ENCODE measurements around the gene CDC42BPA. TPM values are rescaled to one million over a fixed set of nuclear protein-coding genes. Genes with fewer than 3 reads are reported as not detected.
A peak's percentile ranks its signal among the peaks of the same experiment; 100 is the strongest.

The CDC42BPA gene
- total RNA-seq, 3 donors from 2014 or later: 39.8 to 54.7 (median 46.7) TPM

GRCh38 chr1:226983247-226983991 lies 334.9 kb downstream of the CDC42BPA start:
- no peak for TF ChIP-seq POLR2A (IDR thresholded peaks at IDR 0.05)
- no peak for TF ChIP-seq POLR2AphosphoS5 (IDR thresholded peaks at IDR 0.05)
- TF ChIP-seq CTCF (IDR thresholded peaks at IDR 0.05): no peak
- intact Hi-C loops (cut with DNase I; ENCODE audit: low total_unique reads): no loop called here
- Histone ChIP-seq H3K27me3 (no peaks in the 10 kb centered on the region), H3K9me3 (no peaks in the 10 kb centered on the region), H3K27ac (peak overlapping the region in 1 of 2 donors; percentile 55), H3K4me3 (no peak overlapping the region), H3K36me3 (no peaks in the 10 kb centered on the region), H3K4me1 (peaks cover 0 to 8% of the 10 kb centered on the region in 2 donors)
- DNase-seq (ENCODE audit: low spot score in 2 of 2): peak in 1 of 2 donors; percentile 11

GRCh38 chr1:226982451-226983177 lies 335.7 kb downstream of the CDC42BPA start:
- TF ChIP-seq CTCF (IDR thresholded peaks at IDR 0.05) (no peak), POLR2AphosphoS5 (IDR thresholded peaks at IDR 0.05) (no peak), POLR2A (IDR thresholded peaks at IDR 0.05) (no peak)
- DNase-seq (ENCODE audit: low spot score in 2 of 2): peak in 1 of 2 donors; percentile 15
- no peak overlapping the region for H3K4me3 ChIP-seq
- no peaks in the 10 kb centered on the region for H3K27me3 ChIP-seq
- H3K36me3 ChIP-seq: no peaks in the 10 kb centered on the region
- H3K4me1 ChIP-seq: peaks cover 0 to 2% of the 10 kb centered on the region in 2 donors
- intact Hi-C loops (cut with DNase I; ENCODE audit: low total_unique reads): no loop called here
- H3K27ac ChIP-seq: peak overlapping the region in 1 of 2 donors; percentile 55
- no peaks in the 10 kb centered on the region for H3K9me3 ChIP-seq

- H3K9me3 ChIP-seq: no peaks in the 10 kb centered on the region
- no peak overlapping the region for H3K4me3 ChIP-seq
- DNase-seq (ENCODE audit: low spot score in 2 of 2): no peak
- no peaks in the 10 kb centered on the region for H3K4me1 ChIP-seq
- H3K36me3 ChIP-seq: no peaks in the 10 kb centered on the region
- peak overlapping the region in 1 of 2 donors; percentile 2 for H3K27ac ChIP-seq
- H3K27me3 ChIP-seq: no peaks in the 10 kb centered on the region
- no peak for TF ChIP-seq CTCF (IDR thresholded peaks at IDR 0.05)
- TF ChIP-seq POLR2AphosphoS5 (IDR thresholded peaks at IDR 0.05): no peak
- TF ChIP-seq POLR2A (IDR thresholded peaks at IDR 0.05): no peak
- intact Hi-C loops (cut with DNase I; ENCODE audit: low total_unique reads): no loop called here
Observed at GRCh38 chr1:226981838-226982237, 336.5 kb downstream of the CDC42BPA start.

GRCh38 chr1:226981386-226981817 lies 336.9 kb downstream of the CDC42BPA start:
- Histone ChIP-seq H3K4me3 (no peak overlapping the region), H3K27me3 (no peaks in the 10 kb centered on the region), H3K27ac (no peak overlapping the region), H3K36me3 (no peaks in the 10 kb centered on the region), H3K9me3 (no peaks in the 10 kb centered on the region), H3K4me1 (no peaks in the 10 kb centered on the region)
- DNase-seq (ENCODE audit: low spot score in 2 of 2): no peak
- TF ChIP-seq POLR2AphosphoS5 (IDR thresholded peaks at IDR 0.05) (no peak), POLR2A (IDR thresholded peaks at IDR 0.05) (no peak), CTCF (IDR thresholded peaks at IDR 0.05) (no peak)
- intact Hi-C loops (cut with DNase I; ENCODE audit: low total_unique reads): no loop called here
